ENCODE measurements around the gene RERG.

- TF ChIP-seq ESRRA (IDR thresholded peaks at IDR 0.05; ENCODE audit: borderline replicate concordance, low read length), result no peak
- no peak for TF ChIP-seq CTCF (IDR thresholded peaks at IDR 0.05)
- no peak for TF ChIP-seq JUN (IDR thresholded peaks at IDR 0.05)
These were observed 11.4 kb downstream of the RERG start for GRCh38 chr12:15209782-15210181.

Measured in A549 (cell line).